Epithelial cell of proximal tubule (primary cell): Measurements from ENCODE around the gene CLEC4A. TPM values are rescaled to one million over a fixed set of nuclear protein-coding genes. Genes with fewer than 3 reads are reported as not detected.
"Not testable (repeated sequence)": the region's sequence is repeated elsewhere in the genome, so short reads cannot be mapped to it uniquely, and the experiment has no call there.

Experiments
- DNase-seq: peaks from one replicate; pipeline ENCODE4 v3.0.0-alpha.2; 2011; ENCODE audit warnings: low read depth
- H3K4me3 ChIP-seq: 2 replicates; pipeline ENCODE4 v1.5.1; 2011; ENCODE audit warnings: low read depth, mild to moderate bottlenecking, low read length
- CTCF ChIP-seq: conservative IDR thresholded peaks from 2 replicates; pipeline ENCODE4 v1.5.1; 2012; ENCODE audit warnings: low read depth, mild to moderate bottlenecking, low read length
- total RNA-seq: library from RNA; depleted of rRNA; stranded (reverse); fragments of >200 nt; gene quantifications from 2 replicates; pipeline ENCODE4 v1.2.3, GENCODE V29; 2015

CLEC4A gene
- total RNA-seq, 1 donor from 2014 or later = not detected

GRCh38 chr12:8179989-8180585, 56.7 kb downstream of the CLEC4A start:
- TF ChIP-seq CTCF = peak; percentile 59
- H3K4me3 ChIP-seq = peak overlapping the region; percentile 64
- not testable (repeated sequence) for DNase-seq

GRCh38 chr12:8181271-8181670, 57.9 kb downstream of the CLEC4A start:
- not testable (repeated sequence) for DNase-seq, H3K4me3 ChIP-seq

- DNase-seq, H3K4me3 ChIP-seq: not testable (repeated sequence)
These were observed 59.5 kb downstream of the CLEC4A start for GRCh38 chr12:8182923-8183322.

GRCh38 chr12:8183346-8183745, 59.9 kb downstream of the CLEC4A start:
- not testable (repeated sequence) for H3K4me3 ChIP-seq, DNase-seq

GRCh38 chr12:8184206-8184605, 60.8 kb downstream of the CLEC4A start:
- DNase-seq, H3K4me3 ChIP-seq: not testable (repeated sequence)

GRCh38 chr12:8188088-8188487, 64.7 kb downstream of the CLEC4A start:
- DNase-seq, H3K4me3 ChIP-seq: not testable (repeated sequence)

Other genes starting within 250 kb of the CLEC4A start
- 5.9 and 15.3 TPM in 2 replicates for gene SLC2A3, start 187.4 kb upstream of the CLEC4A start, total RNA-seq
- gene FOXJ2, start 90.9 kb upstream of the CLEC4A start, total RNA-seq = 9.4 TPM in 2 replicates
- 0.22 TPM in 1 of 2 replicates, not detected in the other for gene C3AR1, start 57.3 kb upstream of the CLEC4A start, total RNA-seq
- 14.1 and 35.5 TPM in 2 replicates for gene NECAP1, start 41.3 kb upstream of the CLEC4A start, total RNA-seq
- not detected in 2 replicates for gene ZNF705A, start 33.4 kb downstream of the CLEC4A start, total RNA-seq
- 0.23 TPM in 1 of 2 replicates, not detected in the other for gene FAM90A1, start 104.0 kb downstream of the CLEC4A start, total RNA-seq